IMR-90 (cell line): ENCODE results near the gene ENTREP3.

Experiments used
- BHLHE40 ChIP-seq: fragments of 150-350 bp; IDR thresholded peaks from 2 replicates; pipeline ENCODE4 v1.6.1; 2016; ENCODE audit warnings: mild to moderate bottlenecking, low read depth, low read length
- CEBPB ChIP-seq: IDR thresholded peaks from 2 replicates; pipeline ENCODE4 v1.6.1; 2012; ENCODE audit warnings: low read depth, low read length, improper control_type of control experiment
- FOS ChIP-seq: fragments of 150-350 bp; IDR thresholded peaks from 2 replicates; pipeline ENCODE4 v1.6.1; 2016; ENCODE audit warnings: low read depth, low read length
- MAFK ChIP-seq: IDR thresholded peaks from 2 replicates; pipeline ENCODE4 v1.6.1; 2012; ENCODE audit warnings: low read depth, low read length, improper control_type of control experiment
- POLR2A ChIP-seq: IDR thresholded peaks from 2 replicates; pipeline ENCODE4 v1.6.1; 2012; ENCODE audit warnings: mild to moderate bottlenecking, low read depth, low read length
- RAD21 ChIP-seq: IDR thresholded peaks from 2 replicates; pipeline ENCODE4 v1.6.1; 2012; ENCODE audit warnings: low read length, improper control_type of control experiment
- RFX5 ChIP-seq: IDR thresholded peaks from 2 replicates; pipeline ENCODE4 v1.8.0; 2012; ENCODE audit warnings: low read depth, mild to moderate bottlenecking, low read length, moderate library complexity
- TF ChIP-seq, protein P1 (sequence below): conservative IDR thresholded peaks from 2 replicates; pipeline ENCODE4 v1.5.1; 2012; ENCODE audit warnings: mild to moderate bottlenecking, low read depth, low read length, improper control_type of control experiment
- TF ChIP-seq, protein P2 (sequence below): fragments of 150-350 bp; IDR thresholded peaks from 2 replicates; pipeline ENCODE4 v1.6.1; 2016; ENCODE audit warnings: low read depth, mild to moderate bottlenecking, low read length, moderate library complexity, borderline replicate concordance

DNA sequence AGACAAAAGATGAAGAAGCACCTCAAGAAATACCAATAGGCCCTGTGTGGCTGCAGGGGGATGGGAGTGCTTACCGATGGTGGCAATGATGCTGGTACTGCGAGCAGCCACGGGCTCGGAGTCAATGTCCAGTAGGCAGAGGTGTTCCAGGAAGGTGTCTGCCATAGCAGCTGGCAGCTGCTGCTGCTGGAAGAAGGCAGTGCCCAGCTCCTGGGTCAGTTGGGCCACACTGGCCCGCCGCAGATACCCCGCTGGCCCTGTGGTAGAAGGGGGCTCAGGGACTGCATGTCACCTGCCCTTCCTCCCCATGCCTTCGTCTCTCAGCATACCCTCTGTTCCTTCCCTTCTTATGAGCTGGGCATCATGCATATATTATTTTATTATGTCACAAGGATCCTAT is 44.7 kb upstream of the ENTREP3 start:
- no peak for TF ChIP-seq CEBPB
- TF ChIP-seq, protein P1, sequence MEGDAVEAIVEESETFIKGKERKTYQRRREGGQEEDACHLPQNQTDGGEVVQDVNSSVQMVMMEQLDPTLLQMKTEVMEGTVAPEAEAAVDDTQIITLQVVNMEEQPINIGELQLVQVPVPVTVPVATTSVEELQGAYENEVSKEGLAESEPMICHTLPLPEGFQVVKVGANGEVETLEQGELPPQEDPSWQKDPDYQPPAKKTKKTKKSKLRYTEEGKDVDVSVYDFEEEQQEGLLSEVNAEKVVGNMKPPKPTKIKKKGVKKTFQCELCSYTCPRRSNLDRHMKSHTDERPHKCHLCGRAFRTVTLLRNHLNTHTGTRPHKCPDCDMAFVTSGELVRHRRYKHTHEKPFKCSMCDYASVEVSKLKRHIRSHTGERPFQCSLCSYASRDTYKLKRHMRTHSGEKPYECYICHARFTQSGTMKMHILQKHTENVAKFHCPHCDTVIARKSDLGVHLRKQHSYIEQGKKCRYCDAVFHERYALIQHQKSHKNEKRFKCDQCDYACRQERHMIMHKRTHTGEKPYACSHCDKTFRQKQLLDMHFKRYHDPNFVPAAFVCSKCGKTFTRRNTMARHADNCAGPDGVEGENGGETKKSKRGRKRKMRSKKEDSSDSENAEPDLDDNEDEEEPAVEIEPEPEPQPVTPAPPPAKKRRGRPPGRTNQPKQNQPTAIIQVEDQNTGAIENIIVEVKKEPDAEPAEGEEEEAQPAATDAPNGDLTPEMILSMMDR = no peak
- TF ChIP-seq RFX5 = no peak
- no peak for TF ChIP-seq MAFK
- TF ChIP-seq, protein P2, sequence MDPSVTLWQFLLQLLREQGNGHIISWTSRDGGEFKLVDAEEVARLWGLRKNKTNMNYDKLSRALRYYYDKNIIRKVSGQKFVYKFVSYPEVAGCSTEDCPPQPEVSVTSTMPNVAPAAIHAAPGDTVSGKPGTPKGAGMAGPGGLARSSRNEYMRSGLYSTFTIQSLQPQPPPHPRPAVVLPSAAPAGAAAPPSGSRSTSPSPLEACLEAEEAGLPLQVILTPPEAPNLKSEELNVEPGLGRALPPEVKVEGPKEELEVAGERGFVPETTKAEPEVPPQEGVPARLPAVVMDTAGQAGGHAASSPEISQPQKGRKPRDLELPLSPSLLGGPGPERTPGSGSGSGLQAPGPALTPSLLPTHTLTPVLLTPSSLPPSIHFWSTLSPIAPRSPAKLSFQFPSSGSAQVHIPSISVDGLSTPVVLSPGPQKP = no peak
- TF ChIP-seq POLR2A = no peak
- no peak for TF ChIP-seq RAD21
- no peak for TF ChIP-seq BHLHE40
- no peak for TF ChIP-seq FOS
